PC-3 (cell line): ENCODE measurements around the gene CP.

ENCODE experiments used
- EZH2 ChIP-seq: fragments of 300-600 bp; sonication (generic); IDR thresholded peaks from one replicate; pipeline ENCODE4 v1.6.1; 2017; ENCODE audit warnings: antibody characterized with exemption, mild to moderate bottlenecking, low read length; ENCODE audit not compliant: unreplicated experiment
- TF ChIP-seq, protein P1 (sequence below): fragments of 300-600 bp; sonication (generic); conservative IDR thresholded peaks from 2 replicates; pipeline ENCODE4 v1.5.1; 2017; ENCODE audit warnings: antibody characterized with exemption, low read depth, mild to moderate bottlenecking, low read length

DNA sequence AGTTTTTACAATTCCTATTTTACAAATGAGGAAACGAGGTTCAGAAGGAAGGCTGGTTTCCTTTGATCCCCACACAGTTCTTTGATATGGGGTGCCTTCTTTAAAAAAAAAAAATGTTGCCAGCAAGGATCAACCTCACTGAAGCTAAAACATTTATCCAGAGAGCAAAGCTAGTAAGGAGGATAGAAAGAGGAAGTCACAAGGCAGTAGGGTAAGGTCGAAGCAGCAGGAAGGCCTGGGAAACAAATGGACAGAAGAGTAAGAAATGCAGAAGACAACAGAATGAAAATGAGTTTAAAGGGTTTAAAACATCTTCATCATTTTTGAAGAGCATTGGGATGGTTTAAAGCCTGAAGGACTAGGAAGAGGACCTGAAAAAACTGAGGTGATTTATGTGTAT, 30.6 kb upstream of the CP start:
- TF ChIP-seq, protein P1, sequence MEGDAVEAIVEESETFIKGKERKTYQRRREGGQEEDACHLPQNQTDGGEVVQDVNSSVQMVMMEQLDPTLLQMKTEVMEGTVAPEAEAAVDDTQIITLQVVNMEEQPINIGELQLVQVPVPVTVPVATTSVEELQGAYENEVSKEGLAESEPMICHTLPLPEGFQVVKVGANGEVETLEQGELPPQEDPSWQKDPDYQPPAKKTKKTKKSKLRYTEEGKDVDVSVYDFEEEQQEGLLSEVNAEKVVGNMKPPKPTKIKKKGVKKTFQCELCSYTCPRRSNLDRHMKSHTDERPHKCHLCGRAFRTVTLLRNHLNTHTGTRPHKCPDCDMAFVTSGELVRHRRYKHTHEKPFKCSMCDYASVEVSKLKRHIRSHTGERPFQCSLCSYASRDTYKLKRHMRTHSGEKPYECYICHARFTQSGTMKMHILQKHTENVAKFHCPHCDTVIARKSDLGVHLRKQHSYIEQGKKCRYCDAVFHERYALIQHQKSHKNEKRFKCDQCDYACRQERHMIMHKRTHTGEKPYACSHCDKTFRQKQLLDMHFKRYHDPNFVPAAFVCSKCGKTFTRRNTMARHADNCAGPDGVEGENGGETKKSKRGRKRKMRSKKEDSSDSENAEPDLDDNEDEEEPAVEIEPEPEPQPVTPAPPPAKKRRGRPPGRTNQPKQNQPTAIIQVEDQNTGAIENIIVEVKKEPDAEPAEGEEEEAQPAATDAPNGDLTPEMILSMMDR: no peak
- TF ChIP-seq EZH2: no peak
